GM21717 (cell line): ENCODE results near the gene MAP3K9.
"Not testable (repeated sequence)": the region's sequence is repeated elsewhere in the genome, so short reads cannot be mapped to it uniquely, and the experiment has no call there.

ENCODE experiments used
- ATAC-seq: cut with Tn5 transposase; IDR thresholded peaks from one replicate; pipeline ENCODE4 v1.9.1; 2021; ENCODE audit warnings: mild to moderate bottlenecking, moderate library complexity; ENCODE audit not compliant: unreplicated experiment

MAP3K9 gene

GRCh38 chr14:70726651-70727375 is 82.5 kb downstream of the MAP3K9 start:
- ATAC-seq: no peak

- ATAC-seq: no peak
Measured at GRCh38 chr14:70724944-70725343, 84.4 kb downstream of the MAP3K9 start.

- ATAC-seq: no peak
Measured at GRCh38 chr14:70724110-70724509, 85.2 kb downstream of the MAP3K9 start.

GRCh38 chr14:70723276-70723675 is 86.0 kb downstream of the MAP3K9 start:
- ATAC-seq: no peak

GRCh38 chr14:70722418-70722817 is 86.9 kb downstream of the MAP3K9 start:
- no peak for ATAC-seq

- no peak for ATAC-seq
Measured at GRCh38 chr14:70721542-70721941, 87.8 kb downstream of the MAP3K9 start.

GRCh38 chr14:70718383-70719118 is 90.8 kb downstream of the MAP3K9 start:
- no peak for ATAC-seq

GRCh38 chr14:70716958-70717357 is 92.4 kb downstream of the MAP3K9 start:
- ATAC-seq: no peak

GRCh38 chr14:70716483-70716882 is 92.8 kb downstream of the MAP3K9 start:
- no peak for ATAC-seq

- ATAC-seq: no peak
Measured at GRCh38 chr14:70714055-70714550, 95.2 kb downstream of the MAP3K9 start.

- no peak for ATAC-seq
Measured at GRCh38 chr14:70713511-70713916, 95.8 kb downstream of the MAP3K9 start.

GRCh38 chr14:70713096-70713495 is 96.2 kb downstream of the MAP3K9 start:
- no peak for ATAC-seq

- ATAC-seq: no peak
Measured at GRCh38 chr14:70711451-70711850, 97.9 kb downstream of the MAP3K9 start.

- ATAC-seq: no peak
Measured at GRCh38 chr14:70709726-70710382, 99.5 kb downstream of the MAP3K9 start.

- ATAC-seq: no peak
Measured at GRCh38 chr14:70708717-70709570, 100.4 kb downstream of the MAP3K9 start.

GRCh38 chr14:70707138-70708038 is 101.9 kb downstream of the MAP3K9 start:
- ATAC-seq: peak; percentile 82

- no peak for ATAC-seq
Measured at GRCh38 chr14:70706177-70706576, 103.1 kb downstream of the MAP3K9 start.

GRCh38 chr14:70704960-70705359 is 104.4 kb downstream of the MAP3K9 start:
- ATAC-seq: no peak

- ATAC-seq: not testable (repeated sequence)
Measured at GRCh38 chr14:70703621-70704168, 105.6 kb downstream of the MAP3K9 start.
